Osteocyte (in vitro differentiated cells): ENCODE measurements around the gene SORL1. TPM values are rescaled to one million over a fixed set of nuclear protein-coding genes. Genes with fewer than 3 reads are reported as not detected.
A peak's percentile ranks its signal among the peaks of the same experiment; 100 is the strongest.

Experiments
- DNase-seq: peaks from one replicate; pipeline ENCODE4 v3.0.0; 2021; ENCODE audit warnings: mixed read lengths; ENCODE audit not compliant: unreplicated experiment; ENCODE audit errors: extremely low spot score
- H3K27ac Mint-ChIP-seq: one replicate; pipeline ENCODE4 v1.8.0; 2021; ENCODE audit warnings: mild to moderate bottlenecking, mixed read lengths; ENCODE audit not compliant: unreplicated experiment
- H3K27me3 Mint-ChIP-seq: one replicate; pipeline ENCODE4 v1.8.0; 2021; ENCODE audit warnings: mixed read lengths; ENCODE audit not compliant: unreplicated experiment
- H3K36me3 Mint-ChIP-seq: one replicate; pipeline ENCODE4 v1.8.0; 2021; ENCODE audit warnings: mixed read lengths; ENCODE audit not compliant: unreplicated experiment
- H3K4me1 Mint-ChIP-seq: one replicate; pipeline ENCODE4 v1.8.0; 2021; ENCODE audit warnings: mixed read lengths; ENCODE audit not compliant: unreplicated experiment
- H3K4me3 Mint-ChIP-seq: one replicate; pipeline ENCODE4 v1.8.0; 2021; ENCODE audit warnings: mild to moderate bottlenecking, moderate library complexity, mixed read lengths; ENCODE audit not compliant: unreplicated experiment
- H3K9me3 Mint-ChIP-seq: one replicate; pipeline ENCODE4 v1.8.0; 2021; ENCODE audit warnings: mixed read lengths; ENCODE audit not compliant: unreplicated experiment
- total RNA-seq: library from RNA; stranded (reverse); gene quantifications from 2 replicates; pipeline ENCODE4 v1.2.1, GENCODE V29; 2021
- TF ChIP-seq, protein P1 (sequence below): fragments of 200-600 bp; sonication (generic); IDR thresholded peaks from 2 replicates; pipeline ENCODE4 v1.5.0; 2021; ENCODE audit warnings: antibody characterized with exemption, mild to moderate bottlenecking, moderate library complexity

Gene SORL1
- total RNA-seq, 1 donor from 2014 or later, result 3.1 TPM

- Mint-ChIP-seq H3K4me1 (no peaks in the 10 kb centered on the region), H3K27me3 (peaks cover 65% of the 10 kb centered on the region), H3K4me3 (no peak overlapping the region), H3K9me3 (no peaks in the 10 kb centered on the region), H3K36me3 (peaks cover 5% of the 10 kb centered on the region), H3K27ac (no peak overlapping the region)
- no peak for DNase-seq
- TF ChIP-seq, protein P1, sequence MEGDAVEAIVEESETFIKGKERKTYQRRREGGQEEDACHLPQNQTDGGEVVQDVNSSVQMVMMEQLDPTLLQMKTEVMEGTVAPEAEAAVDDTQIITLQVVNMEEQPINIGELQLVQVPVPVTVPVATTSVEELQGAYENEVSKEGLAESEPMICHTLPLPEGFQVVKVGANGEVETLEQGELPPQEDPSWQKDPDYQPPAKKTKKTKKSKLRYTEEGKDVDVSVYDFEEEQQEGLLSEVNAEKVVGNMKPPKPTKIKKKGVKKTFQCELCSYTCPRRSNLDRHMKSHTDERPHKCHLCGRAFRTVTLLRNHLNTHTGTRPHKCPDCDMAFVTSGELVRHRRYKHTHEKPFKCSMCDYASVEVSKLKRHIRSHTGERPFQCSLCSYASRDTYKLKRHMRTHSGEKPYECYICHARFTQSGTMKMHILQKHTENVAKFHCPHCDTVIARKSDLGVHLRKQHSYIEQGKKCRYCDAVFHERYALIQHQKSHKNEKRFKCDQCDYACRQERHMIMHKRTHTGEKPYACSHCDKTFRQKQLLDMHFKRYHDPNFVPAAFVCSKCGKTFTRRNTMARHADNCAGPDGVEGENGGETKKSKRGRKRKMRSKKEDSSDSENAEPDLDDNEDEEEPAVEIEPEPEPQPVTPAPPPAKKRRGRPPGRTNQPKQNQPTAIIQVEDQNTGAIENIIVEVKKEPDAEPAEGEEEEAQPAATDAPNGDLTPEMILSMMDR, result no peak
Measured at GRCh38 chr11:121589946-121590537, 137.9 kb downstream of the SORL1 start.

DNA sequence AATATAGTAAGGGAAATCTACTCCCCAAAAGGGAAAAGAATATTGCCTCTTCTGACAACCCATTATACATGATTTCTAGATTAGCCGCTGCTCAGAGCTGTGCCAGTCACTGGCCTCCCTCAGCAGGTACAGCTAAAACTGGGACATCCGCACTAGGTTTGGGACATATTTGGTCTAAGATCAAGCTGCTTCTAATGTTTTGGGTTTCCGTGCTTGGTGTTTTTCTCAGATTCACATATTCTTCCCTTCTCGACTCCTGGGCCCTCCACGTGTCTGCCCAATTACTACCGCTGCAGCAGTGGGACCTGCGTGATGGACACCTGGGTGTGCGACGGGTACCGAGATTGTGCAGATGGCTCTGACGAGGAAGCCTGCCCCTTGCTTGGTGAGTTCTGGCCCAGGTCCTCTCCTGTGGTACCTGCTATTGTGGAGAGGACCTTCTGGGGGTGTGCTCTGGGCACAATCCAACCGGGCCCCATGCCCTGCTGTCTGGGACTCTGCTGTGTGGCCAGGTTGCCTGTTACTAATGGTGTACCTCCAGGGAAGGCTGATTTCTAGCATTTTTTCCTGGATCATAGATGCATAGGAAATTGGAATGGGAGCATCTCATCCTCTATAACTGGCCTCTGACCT, 138.8 kb downstream of the SORL1 start:
- peaks cover 68% of the 10 kb centered on the region for H3K27me3 Mint-ChIP-seq
- no peak for DNase-seq
- no peaks in the 10 kb centered on the region for H3K9me3 Mint-ChIP-seq
- peaks cover 5% of the 10 kb centered on the region for H3K36me3 Mint-ChIP-seq
- peaks cover 6% of the 10 kb centered on the region for H3K4me1 Mint-ChIP-seq
- H3K27ac Mint-ChIP-seq, result no peak overlapping the region
- no peak overlapping the region for H3K4me3 Mint-ChIP-seq
- TF ChIP-seq, protein P1, result no peak

- Mint-ChIP-seq H3K27me3 (peaks cover 68% of the 10 kb centered on the region), H3K9me3 (no peaks in the 10 kb centered on the region), H3K36me3 (peaks cover 5% of the 10 kb centered on the region), H3K27ac (no peak overlapping the region), H3K4me3 (no peak overlapping the region), H3K4me1 (peaks cover 12% of the 10 kb centered on the region)
- TF ChIP-seq, protein P1, result peak; percentile 92
- no peak for DNase-seq
Measured at GRCh38 chr11:121591405-121592033, 139.4 kb downstream of the SORL1 start.

DNA sequence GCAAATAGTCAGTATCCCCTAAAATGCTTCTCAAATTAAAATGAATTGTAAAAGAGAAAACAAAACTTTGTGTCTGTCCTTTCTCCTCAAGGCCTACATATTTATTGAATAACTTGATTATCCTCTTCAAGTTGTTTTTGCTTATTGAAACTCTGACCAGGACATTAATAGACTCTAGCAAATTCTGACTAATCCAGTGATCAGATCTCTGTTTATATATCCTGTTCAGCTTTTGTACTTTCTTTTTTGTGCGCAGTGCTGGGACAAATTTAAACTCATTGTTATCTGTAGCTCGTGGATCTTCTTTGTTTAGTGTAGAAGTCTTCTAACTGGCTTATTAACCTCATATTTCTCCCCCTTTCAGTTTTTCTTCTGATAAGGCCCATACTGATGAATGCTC, 140.6 kb downstream of the SORL1 start:
- Mint-ChIP-seq H3K36me3 (peaks cover 5% of the 10 kb centered on the region), H3K9me3 (no peaks in the 10 kb centered on the region), H3K4me1 (peaks cover 17% of the 10 kb centered on the region), H3K4me3 (no peak overlapping the region), H3K27me3 (peaks cover 73% of the 10 kb centered on the region), H3K27ac (no peak overlapping the region)
- TF ChIP-seq, protein P1, result no peak
- DNase-seq, result no peak

GRCh38 chr11:121595717-121596161, 143.6 kb downstream of the SORL1 start:
- no peak overlapping the region for H3K27ac Mint-ChIP-seq
- no peak for DNase-seq
- peaks cover 68% of the 10 kb centered on the region for H3K27me3 Mint-ChIP-seq
- H3K4me1 Mint-ChIP-seq, result peaks cover 17% of the 10 kb centered on the region
- peaks cover 5% of the 10 kb centered on the region for H3K36me3 Mint-ChIP-seq
- no peak overlapping the region for H3K4me3 Mint-ChIP-seq
- TF ChIP-seq, protein P1, result no peak
- H3K9me3 Mint-ChIP-seq, result no peaks in the 10 kb centered on the region
